Stimulated activated CD4-positive, alpha-beta T cell treated with anti-CD3 and anti-CD28 coated beads, TNF-alpha, amount 100 ng/mL, for 1 hour (primary cell): Measurements from ENCODE around the gene GPN2.

Experiments
- DNase-seq, 3 donors: peaks; one replicate each; pipeline ENCODE4 v3.0.0-alpha.2; 2020; ENCODE audit warnings: low read depth in 3 of 3, low spot score in 1 of 3

The GPN2 gene

DNA sequence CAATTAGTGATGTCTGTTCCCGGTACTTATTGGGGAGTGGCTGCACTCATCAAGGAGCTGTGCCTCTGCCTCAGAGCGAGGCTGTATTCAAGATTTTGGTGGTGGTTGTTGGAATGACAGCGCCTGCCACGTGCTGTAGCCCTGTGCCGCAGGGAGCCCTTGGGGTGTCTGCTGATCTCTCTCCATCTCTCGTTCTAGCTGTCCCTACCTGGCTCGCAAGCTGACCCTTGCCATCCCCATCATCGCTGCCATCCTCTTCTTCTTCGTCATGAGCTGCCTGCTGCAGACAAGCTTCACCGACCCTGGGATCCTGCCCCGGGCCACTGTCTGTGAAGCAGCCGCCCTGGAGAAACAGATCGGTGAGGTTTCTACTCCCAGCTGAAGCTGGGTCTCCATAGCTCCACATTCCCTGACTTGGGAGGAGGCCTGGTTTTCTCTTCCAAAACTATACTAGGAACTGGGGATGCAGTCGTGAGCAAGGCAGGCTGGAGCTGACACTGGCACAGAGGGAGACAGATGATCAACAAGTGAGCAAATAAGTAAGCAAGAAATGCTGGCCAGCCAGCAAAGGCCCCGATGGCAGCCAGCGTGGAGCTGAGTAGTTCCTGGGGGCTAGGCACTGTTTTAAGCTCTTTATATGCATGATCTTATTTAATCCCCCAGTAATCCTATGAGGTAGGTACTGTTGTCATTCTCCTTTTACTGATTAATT lies 57.7 kb downstream of the GPN2 start:
- no peak for DNase-seq

GRCh38 chr1:26831546-26832248 lies 58.4 kb downstream of the GPN2 start:
- DNase-seq: no peak

- DNase-seq: no peak
Observed at GRCh38 chr1:26831059-26831458, 59.0 kb downstream of the GPN2 start.

GRCh38 chr1:26829184-26829911 lies 60.7 kb downstream of the GPN2 start:
- DNase-seq: no peak

GRCh38 chr1:26828411-26828991 lies 61.6 kb downstream of the GPN2 start:
- no peak for DNase-seq

GRCh38 chr1:26827663-26828062 lies 62.4 kb downstream of the GPN2 start:
- no peak for DNase-seq

DNA sequence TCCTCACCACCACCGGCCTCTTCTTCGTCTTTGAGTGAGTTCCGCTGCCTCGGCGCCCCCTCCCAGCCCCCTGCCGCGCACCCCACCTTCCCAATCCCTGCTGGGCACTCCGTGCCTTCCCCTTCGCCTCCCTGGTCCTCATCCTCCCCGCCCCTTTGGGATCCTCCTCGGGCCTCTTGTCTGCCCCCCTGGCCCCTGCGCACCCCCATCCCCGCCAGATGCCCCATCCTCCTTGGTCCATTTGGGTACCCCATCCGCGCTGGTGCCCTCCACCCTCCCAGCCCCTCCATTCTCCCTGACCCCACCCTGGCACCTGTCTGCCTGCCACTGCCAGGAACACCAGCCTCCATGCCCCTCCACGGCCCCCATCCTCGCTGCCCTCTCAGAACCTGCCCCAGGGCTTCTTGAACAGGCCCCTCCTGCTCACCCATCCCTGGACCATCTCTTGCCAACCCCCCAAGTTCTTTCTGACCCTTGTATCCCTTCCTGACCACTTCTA lies 62.9 kb downstream of the GPN2 start:
- DNase-seq: no peak

DNA sequence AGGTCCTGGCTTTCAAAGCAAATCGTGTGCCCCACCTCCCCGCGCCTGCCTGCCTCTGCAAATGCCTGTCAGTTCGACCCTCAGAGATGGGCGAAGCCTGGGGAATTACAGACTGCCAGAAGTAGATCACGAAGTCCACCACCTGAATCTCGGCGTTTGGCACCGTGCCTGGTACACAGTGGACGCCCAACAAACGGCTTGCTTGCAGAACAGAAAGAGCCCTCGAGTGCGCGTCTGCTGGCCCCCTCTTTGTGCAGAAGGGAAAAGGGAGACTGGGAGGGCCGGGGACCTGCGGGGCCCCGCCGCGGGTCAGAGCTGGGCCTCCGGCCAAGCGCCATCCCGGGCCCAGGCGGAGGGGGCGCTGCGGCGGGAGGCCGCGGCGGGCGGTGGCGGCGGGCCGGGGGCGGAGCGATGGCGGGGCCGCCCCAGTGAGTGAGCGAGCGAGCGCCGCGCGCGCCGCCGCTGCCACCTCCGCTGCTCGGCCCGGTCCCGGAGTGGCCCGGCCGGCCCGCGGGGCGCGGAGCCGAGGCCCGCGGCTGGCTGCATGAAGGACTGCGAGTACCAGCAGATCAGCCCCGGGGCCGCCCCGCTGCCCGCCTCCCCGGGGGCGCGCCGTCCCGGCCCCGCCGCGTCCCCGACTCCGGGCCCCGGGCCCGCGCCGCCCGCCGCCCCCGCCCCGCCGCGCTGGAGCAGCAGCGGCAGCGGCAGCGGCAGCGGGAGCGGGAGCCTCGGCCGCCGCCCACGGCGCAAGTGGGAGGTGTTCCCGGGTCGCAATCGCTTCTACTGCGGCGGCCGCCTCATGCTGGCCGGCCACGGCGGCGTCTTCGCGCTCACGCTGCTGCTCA lies 63.6 kb downstream of the GPN2 start, which contains the start of gene ZDHHC18:
TSS of gene ZDHHC18 (plus strand) at position 428 of the 845 bp plus-strand sequence. CDS start at position 545, 117 bp downstream.
- peak in 2 of 3 donors; percentile 44 to 65 for DNase-seq
